ENCODE results near the gene SEZ6L. TPM values are rescaled to one million over a fixed set of nuclear protein-coding genes. Genes with fewer than 3 reads are reported as not detected.

The SEZ6L gene
- total and polyA plus RNA-seq, 10 of the 15 experiments (the other 5 are each of a cell fraction or from before 2014, with no cell fraction given): not detected

DNA sequence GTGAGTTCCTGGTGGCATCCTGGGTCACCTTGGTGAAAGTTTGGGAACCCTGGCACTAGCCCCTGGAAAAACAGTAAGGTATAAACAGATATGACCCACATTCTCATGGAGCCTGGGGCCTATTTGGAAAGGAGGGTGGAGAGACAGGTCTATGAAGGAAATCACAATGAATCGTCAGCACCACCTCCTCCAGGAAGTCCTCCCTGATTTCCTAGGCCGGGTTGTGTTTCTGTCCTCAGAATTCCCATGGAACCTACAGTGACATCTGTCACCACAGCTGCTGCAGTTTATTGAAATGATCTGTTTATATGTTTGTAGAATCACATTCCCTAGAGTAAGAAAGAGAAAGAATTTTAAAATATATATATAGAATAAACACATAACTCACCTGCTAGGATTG lies 188.0 kb downstream of the SEZ6L start (continued):
- TF ChIP-seq, protein P1, sequence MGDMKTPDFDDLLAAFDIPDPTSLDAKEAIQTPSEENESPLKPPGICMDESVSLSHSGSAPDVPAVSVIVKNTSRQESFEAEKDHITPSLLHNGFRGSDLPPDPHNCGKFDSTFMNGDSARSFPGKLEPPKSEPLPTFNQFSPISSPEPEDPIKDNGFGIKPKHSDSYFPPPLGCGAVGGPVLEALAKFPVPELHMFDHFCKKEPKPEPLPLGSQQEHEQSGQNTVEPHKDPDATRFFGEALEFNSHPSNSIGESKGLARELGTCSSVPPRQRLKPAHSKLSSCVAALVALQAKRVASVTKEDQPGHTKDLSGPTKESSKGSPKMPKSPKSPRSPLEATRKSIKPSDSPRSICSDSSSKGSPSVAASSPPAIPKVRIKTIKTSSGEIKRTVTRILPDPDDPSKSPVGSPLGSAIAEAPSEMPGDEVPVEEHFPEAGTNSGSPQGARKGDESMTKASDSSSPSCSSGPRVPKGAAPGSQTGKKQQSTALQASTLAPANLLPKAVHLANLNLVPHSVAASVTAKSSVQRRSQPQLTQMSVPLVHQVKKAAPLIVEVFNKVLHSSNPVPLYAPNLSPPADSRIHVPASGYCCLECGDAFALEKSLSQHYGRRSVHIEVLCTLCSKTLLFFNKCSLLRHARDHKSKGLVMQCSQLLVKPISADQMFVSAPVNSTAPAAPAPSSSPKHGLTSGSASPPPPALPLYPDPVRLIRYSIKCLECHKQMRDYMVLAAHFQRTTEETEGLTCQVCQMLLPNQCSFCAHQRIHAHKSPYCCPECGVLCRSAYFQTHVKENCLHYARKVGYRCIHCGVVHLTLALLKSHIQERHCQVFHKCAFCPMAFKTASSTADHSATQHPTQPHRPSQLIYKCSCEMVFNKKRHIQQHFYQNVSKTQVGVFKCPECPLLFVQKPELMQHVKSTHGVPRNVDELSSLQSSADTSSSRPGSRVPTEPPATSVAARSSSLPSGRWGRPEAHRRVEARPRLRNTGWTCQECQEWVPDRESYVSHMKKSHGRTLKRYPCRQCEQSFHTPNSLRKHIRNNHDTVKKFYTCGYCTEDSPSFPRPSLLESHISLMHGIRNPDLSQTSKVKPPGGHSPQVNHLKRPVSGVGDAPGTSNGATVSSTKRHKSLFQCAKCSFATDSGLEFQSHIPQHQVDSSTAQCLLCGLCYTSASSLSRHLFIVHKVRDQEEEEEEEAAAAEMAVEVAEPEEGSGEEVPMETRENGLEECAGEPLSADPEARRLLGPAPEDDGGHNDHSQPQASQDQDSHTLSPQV (IDR thresholded peaks at IDR 0.05): no peak
- TF ChIP-seq, protein P2, sequence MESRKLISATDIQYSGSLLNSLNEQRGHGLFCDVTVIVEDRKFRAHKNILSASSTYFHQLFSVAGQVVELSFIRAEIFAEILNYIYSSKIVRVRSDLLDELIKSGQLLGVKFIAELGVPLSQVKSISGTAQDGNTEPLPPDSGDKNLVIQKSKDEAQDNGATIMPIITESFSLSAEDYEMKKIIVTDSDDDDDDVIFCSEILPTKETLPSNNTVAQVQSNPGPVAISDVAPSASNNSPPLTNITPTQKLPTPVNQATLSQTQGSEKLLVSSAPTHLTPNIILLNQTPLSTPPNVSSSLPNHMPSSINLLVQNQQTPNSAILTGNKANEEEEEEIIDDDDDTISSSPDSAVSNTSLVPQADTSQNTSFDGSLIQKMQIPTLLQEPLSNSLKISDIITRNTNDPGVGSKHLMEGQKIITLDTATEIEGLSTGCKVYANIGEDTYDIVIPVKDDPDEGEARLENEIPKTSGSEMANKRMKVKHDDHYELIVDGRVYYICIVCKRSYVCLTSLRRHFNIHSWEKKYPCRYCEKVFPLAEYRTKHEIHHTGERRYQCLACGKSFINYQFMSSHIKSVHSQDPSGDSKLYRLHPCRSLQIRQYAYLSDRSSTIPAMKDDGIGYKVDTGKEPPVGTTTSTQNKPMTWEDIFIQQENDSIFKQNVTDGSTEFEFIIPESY (IDR thresholded peaks at IDR 0.05): no peak
- no peak for TF ChIP-seq SREBF1 (IDR thresholded peaks at IDR 0.05; ENCODE audit: low read length)
- TF ChIP-seq ESRRA (IDR thresholded peaks at IDR 0.05; ENCODE audit: low read length): no peak

DNA sequence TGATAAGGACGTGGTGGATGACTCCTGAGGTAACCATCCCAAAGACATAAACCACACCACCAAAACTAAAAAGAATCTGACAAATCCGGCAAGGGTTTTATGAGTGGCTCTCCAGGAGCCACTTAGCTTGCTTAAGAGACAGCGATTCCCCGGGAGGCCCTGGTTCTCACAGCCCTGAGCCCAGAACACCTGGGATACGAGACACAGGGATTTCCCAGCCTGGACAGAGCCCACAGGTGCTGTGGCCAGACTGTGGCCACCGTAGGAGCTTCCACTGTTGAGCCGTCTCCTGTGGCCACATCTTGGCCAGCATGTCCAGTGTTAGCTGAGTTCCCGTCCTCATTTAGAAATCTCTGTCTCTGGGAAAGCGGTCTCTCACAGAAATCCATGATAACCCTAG lies 188.6 kb downstream of the SEZ6L start:
- Histone ChIP-seq H3K4me1 (ENCODE audit: control insufficient read depth, insufficient read depth, low read length) (no peaks in the 10 kb centered on the region), H4K20me1 (ENCODE audit: control insufficient read depth, insufficient read depth) (no peaks in the 10 kb centered on the region), H3K4me2 (ENCODE audit: control insufficient read depth, insufficient read depth) (no peak overlapping the region), H3K27me3 (replicated peaks in 1 of 2; ENCODE audit: control insufficient read depth in 2 of 2, insufficient read depth in 2 of 2, low read length in 1 of 2) (no peaks in the 10 kb centered on the region), H2AFZ (ENCODE audit: control insufficient read depth, low read depth, low read length) (no peak overlapping the region), H3K9ac (ENCODE audit: control insufficient read depth, insufficient read depth, low read length) (no peak overlapping the region), H3K27ac (ENCODE audit: control insufficient read depth, insufficient read depth) (no peak overlapping the region), H3K9me3 (replicated peaks; ENCODE audit: control insufficient read depth, insufficient read depth, low read length) (no peaks in the 10 kb centered on the region), H3K36me3 (ENCODE audit: control insufficient read depth in 2 of 2, insufficient read depth in 2 of 2, low read length in 1 of 2) (no peaks in the 10 kb centered on the region), H3K4me3 (no peak overlapping the region), H3K79me2 (ENCODE audit: control insufficient read depth, insufficient read depth, low read length) (no peaks in the 10 kb centered on the region)
- intact Hi-C loops (cut with micrococcal nuclease; ENCODE audit: unreplicated experiment) (no loop called here), in situ Hi-C loops (cut with MboI) (no loop called here)
- ATAC-seq (no peak), FAIRE-seq (no peak), DNase-seq (ENCODE audit: low read depth, low spot score) (no peak)
- RAD21 ChIA-PET (ENCODE audit: unreplicated experiment): interaction anchor here (0.7 to 1.5 kb wide), 2 partner anchors 45 to 185 kb away, joined by 3 to 4 read pairs; no protein-coding TSS in a partner anchor
- SMC1A ChIA-PET (ENCODE audit: uncharacterized antibody, unreplicated experiment): no interaction called here
- no TSS peak for BruUV-seq (replicated peaks)
- 59% methylated on average over 9 of the region's 9 CpGs for WGBS (ENCODE audit: insufficient coverage, insufficient replicate concordance, low lambda C conversion rate, missing lambda C conversion rate)
- CTCF ChIA-PET: interaction anchor here (0.9 to 2.0 kb wide), 4 partner anchors 27 to 124 kb away, joined by 3 to 5 read pairs (median 3); no protein-coding TSS in a partner anchor
- POLR2A ChIA-PET: no interaction called here
- TF ChIP-seq, protein P3, sequence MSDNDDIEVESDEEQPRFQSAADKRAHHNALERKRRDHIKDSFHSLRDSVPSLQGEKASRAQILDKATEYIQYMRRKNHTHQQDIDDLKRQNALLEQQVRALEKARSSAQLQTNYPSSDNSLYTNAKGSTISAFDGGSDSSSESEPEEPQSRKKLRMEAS (IDR thresholded peaks at IDR 0.05; ENCODE audit: low read depth, low read length): no peak
- TF ChIP-seq ATF7 (IDR thresholded peaks at IDR 0.05; ENCODE audit: low read depth) (no peak), PAX8 (IDR thresholded peaks at IDR 0.05) (no peak), ASH2L (IDR thresholded peaks at IDR 0.05; ENCODE audit: borderline replicate concordance, low read depth) (no peak), ETV6 (conservative IDR thresholded peaks at IDR 0.05 in 1 of 2, IDR thresholded peaks at IDR 0.05 in 1 of 2; ENCODE audit: borderline replicate concordance in 1 of 2, low read depth in 1 of 2) (no peak), MYC (IDR thresholded peaks at IDR 0.05; ENCODE audit: insufficient read depth, insufficient read length, insufficient replicate concordance, low read length, severe bottlenecking) (no peak)
- TF ChIP-seq, protein P1 (IDR thresholded peaks at IDR 0.05): no peak
